HG03460 (cell line): Measurements from ENCODE around the gene MYLK3.

Source experiments
- ATAC-seq: cut with Tn5 transposase; IDR thresholded peaks from one replicate; pipeline ENCODE4 v1.9.1; 2021; ENCODE audit not compliant: unreplicated experiment

MYLK3 gene

DNA sequence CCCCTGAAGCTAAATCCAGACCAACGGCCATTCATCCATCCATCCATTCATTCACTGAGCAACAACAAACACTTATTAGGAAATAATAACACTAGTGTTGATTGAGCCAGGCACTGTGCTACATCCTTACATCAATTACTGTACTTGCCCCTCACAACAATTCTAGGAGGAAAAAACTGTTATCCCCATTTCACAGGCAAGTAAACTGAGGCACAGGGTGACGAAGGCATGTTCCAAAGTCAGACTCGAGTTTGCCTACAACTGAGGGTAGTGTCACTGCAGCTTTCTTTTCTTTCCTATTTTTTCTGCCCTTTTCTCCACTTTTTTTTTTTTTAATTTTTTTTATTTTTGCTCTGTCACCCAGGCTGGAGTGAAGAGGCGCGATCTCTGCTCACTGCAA lies 11.2 kb upstream of the MYLK3 start:
- ATAC-seq, result no peak

DNA sequence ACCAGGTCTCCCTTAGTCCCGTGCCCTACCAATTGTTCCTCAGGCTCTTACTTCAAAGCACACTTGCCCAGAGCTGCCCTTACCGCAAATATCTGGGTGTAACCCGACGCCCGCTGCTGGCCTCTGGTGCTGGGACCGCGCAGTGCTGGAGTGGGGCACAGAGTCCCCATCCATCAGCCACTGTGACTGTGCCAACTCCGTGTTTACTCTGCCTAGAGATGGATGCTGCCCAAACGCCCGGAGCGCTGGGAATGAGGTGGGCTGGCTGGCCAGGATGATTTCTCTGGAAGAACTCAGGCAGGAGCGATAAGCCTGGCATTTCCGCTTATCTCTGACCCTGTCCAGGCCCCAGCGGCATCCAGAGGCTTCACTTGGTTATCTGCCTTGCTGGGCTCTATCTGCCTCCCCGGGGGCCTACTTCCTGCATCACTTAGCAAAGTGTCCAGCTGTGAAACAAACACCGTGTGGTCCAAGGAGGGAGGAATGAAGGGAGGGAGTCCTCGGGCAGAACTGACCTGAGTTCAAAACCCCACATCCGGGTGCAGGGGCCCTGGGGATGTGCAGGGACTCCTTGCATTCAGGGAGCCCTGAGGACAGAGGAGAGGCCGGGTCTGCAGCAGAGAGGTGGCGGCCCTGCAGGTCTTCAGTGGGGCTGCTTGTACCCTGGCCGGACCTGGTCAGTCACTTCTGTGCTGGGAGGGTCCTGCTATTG lies 9.4 kb upstream of the MYLK3 start:
- no peak for ATAC-seq

DNA sequence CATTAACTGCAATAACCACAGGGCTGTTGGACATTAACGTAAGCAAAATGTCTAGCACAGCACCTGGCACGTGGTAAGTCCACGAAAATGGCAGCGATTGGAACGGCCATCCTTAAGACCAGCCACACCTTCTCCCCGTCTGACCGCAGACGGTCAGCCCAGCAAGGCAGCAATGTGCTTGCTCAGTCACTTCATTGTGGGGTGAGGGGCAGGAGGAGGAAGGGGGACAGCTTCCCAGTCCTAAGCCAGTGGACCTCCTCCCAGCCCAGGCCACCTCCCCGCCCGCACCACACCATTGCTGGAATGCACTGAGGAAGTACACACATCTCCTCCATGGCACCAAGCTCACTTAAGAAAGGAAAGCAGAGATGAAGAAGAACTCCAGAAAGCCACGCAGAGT lies 8.6 kb upstream of the MYLK3 start:
- no peak for ATAC-seq

DNA sequence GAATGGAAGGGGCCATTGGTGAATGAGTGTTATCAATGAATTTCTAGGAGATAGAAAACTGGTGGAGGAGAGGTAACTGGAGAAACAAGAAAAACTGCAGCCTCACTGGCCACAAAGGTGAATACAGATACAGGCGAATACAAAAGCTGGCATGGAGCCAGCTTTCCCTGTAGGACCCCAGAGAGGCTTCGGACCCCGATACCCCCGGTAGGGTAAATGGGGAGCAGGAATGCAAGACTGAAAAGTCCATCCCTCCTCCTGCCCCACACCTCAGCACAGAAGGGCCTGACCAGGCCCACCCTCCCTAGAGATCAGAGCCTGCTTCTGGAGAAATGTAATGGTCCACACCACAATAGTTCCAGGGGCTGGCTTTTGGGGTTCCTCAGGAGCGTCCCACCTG lies 4.9 kb upstream of the MYLK3 start:
- no peak for ATAC-seq

DNA sequence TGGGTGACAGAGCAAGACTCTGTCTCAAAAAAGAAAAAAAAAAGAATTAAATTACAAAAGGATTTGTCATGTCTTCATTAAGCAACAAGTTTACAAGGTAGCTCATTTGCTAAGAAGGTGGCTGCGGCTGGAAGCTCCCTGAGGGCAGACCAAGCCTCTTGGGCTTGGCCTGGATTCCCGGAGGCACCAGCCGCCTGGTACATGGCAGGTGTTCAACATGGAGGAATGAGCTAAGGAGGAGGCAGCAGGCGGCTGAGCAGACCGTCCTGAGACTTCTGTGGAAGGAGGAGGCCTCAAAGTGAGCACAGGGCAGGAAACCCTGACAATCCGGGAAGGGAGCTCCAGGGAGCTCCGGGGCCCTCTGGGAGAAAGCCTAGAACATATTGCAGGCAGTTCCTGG lies 3.2 kb upstream of the MYLK3 start:
- ATAC-seq, result no peak

DNA sequence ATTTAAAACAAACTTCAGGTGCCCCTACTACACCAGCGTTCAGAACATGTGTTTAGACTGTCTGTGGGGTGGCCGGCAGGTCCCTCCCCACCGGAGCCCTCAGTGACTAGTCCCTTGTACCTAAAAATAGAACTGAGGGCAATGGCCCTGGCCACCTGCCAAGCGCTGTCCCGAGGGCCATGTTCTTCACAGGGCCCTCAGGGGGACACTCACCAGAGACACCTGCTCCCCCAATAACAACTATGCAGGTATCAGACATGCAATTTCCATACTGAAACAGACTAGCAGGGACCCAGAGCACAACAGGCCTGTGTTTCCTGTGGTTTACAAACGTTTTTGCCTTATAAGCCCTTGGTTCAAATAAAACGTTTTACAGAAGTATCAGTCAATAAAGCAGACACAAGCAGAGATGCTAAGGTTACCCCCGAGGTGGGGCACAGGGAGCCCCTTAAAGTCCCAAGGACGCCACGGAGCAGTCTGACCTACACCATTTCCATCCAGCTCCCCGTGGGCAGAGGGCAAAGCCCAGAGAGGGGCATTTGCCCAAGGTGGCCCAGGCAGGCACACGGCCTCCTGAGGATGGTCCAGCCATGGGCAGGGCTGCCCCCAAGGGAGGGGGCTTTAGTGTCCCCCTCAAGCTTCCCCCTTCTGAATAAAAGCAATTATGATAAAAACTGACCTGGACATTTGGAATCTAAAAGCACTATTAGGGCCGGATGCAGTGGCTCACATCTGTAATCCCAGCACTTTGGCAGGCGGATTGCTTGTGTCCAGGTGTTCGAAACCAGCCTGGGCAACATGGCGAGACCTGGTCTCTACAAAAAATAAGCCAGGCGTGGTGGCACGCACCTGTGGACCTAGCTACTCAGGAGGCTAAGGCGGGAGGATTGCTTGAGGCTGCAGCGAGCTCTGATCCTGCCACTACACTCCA lies 896 bp upstream of the MYLK3 start:
- peak; percentile 57 for ATAC-seq

DNA sequence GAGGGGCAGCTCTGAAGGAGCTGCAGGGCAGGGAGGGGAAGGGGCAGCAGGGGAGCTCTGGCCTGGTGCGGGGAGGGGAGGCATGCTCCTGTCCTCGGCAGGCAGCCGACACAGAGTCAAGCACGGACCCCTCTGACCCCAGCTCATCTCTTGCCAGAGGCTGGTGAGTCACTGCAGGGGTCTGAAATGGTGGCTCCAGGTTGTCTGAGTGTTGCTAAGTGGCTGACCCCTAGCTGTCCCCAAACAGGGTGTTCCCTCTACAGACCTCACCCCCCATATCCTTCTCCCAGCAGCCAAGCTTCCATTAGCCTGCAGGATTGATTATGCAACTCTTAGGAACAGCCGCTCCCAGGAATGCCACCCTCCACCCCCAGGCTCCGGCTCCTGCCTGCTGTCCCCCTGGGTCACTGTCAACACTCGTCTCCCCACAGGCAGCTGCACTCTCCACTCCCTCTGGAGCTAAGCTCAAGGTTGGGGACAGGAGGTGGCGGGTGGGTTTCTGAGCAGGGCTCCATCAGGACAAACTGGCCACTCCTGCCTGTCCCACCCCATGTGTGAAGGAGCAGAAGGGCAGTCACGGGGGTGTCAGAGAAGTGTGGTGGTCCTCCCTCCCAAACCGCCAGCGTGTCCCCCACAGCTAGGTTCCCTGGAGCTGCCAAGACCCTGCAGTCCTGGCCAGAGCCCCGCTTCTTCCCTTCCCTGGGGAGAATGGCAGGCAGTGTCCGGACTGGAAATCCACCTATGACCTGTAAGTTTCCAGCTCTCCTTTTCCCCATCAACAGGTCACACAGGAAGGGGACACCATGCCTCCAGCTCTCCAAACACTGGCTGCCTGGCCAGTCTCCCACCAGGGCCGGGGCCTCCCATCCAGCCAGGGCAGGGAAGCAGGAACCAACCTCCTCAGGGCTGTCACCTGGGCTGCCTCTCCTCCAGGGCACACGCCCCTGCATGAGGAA lies 1.0 kb downstream of the MYLK3 start:
- ATAC-seq, result no peak

DNA sequence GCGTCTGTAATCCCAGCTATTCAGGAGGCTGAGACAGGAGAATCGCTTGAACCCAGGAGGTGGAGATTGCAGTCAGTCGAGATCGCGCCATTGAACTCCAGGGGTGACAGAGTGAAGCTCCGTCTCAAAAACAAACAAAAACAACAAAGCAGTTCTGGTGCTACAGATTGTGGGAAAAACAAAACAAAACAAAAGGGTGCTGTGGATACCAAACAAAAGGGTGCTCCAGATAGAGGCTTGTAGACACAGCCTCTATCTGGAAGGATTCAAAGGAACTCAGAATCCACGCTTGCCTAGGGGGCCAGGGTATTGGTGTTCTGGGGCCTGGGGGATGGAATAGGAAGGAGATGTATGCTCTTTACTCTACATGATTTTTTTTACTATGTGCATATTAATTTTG lies 2.5 kb downstream of the MYLK3 start:
- no peak for ATAC-seq

DNA sequence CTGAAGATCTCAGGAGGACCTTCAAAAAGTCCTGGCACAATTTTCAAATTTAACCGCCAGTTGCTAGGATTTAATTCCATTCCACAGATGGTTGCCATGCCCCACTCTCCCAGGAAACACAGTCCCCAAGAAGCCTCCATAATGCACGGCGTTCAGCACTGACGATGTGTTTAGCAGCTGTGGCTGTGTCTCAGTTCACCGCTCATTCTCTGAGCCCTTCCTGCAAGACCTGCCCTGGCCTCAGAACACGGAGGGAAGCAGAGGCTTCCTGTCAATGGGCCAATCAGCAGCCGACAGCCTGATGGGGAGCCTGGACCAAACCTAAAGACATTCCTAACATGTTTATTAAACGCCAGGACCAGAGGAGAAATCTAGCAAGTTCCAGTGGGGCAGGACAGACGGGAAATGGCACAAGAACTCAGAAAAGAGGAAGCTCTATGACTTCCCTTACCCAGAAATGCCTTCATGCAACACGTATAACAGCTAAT lies 4.9 kb downstream of the MYLK3 start:
- ATAC-seq, result peak; percentile 53

DNA sequence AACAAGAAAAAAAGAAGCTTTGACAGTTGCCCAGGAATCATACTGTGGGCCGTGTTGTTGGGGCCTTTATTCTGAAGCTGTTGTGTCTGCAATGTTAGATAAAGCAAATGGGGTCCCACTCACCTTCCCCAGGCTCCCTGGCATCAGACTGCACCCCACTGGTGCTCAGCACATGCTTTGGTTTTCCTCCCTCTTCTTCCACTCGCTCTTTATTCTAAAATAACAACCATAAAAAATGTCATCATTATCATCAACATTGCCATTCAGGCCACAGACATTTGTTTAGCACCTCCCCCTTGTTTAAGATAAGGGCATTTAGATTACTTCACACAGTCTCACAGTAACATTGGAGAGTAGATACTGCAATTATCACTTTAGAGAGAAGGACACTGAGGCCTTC lies 8.2 kb downstream of the MYLK3 start:
- ATAC-seq, result no peak

DNA sequence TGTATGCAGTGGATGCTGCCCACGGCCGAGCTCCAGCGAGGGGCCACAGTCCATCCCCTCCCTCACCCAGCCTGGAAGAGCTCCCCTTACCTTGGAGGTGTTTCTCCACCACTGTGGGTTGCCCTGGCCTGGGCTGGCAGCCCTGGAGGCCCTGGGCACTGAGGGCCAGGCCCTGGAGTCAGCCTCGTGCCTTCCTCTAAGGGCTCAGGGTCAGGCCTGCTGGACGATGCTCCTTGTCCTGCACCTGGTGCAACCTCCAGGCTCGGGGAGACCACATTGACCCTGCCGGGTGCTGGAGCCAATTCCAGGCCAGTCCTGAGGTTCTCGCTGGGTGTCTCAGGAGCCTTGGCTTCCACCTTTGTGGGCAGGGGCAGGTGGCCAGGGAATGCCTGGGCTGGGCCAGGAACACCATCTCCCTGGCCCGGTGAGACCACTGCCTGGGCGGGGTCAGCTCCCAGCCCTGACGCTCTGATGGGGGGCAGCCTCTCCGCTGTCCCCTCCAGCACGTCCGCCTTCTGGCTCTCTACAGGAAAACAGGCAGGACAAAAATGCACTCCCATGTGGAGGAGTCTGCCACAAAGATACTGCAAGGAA lies 10.4 kb downstream of the MYLK3 start:
- no peak for ATAC-seq

DNA sequence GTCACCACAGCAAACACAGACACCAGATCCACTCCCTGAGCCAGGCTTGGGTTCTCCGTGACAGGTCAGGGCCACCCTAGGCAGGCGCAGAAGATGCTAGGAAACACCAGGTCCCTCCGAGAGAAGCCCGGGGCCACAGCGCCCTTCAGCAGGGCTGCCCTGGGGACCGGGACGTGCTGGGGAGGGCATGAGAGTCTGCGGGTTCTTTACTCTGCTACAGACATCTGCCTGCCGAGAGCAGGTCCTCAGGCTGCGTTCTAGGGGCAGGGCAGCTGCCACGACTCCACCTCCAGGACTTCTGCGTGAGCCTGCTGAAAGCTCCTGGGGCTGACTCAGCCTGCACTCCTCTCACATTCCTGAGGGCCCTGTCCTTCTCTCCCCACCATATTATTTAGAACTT lies 11.4 kb downstream of the MYLK3 start:
- ATAC-seq, result no peak

DNA sequence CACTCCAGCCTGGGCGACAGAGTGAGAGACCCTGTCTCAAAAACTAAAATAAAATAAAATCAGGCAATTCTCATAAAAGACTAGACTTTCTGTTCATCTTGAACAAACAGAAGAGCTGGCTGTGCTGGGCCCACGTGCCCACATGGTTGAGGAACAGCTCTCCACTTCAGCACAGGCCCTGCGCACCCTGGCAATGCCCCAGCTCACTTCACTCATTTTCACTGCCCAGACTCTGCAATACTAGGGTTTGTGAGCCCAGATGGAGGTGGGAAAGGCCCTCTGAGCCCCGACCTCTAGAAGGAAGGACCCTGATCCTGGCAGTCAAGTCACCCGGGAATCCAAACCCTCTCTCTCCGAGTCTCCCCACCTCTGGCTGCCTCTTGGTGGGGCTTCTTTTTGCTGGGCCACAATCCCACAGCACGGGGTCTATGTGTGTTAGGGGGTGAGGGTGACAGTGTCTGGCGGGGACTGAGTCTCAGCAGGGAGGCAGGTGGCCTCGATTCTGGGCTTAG lies 14.8 kb downstream of the MYLK3 start:
- ATAC-seq, result no peak

DNA sequence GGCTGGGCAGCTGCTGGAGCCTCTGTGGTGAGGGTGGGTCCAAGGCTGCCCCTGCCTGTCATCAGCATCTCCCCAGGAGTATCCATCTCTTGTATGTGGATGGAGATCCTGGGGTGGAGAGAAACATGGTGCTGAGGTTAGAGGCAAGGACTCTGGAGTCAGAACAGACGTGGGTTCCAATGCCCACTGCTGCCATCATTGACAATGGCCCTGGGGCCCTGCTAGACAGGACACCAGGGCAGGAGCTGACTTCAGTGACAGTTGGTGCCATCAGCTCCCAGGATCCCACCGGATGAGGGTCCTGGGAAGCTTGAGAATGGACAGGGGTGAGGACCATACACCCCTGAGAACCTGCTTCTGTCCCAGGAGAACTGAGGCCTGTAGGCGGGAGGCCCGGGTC lies 15.6 kb downstream of the MYLK3 start:
- ATAC-seq, result no peak

DNA sequence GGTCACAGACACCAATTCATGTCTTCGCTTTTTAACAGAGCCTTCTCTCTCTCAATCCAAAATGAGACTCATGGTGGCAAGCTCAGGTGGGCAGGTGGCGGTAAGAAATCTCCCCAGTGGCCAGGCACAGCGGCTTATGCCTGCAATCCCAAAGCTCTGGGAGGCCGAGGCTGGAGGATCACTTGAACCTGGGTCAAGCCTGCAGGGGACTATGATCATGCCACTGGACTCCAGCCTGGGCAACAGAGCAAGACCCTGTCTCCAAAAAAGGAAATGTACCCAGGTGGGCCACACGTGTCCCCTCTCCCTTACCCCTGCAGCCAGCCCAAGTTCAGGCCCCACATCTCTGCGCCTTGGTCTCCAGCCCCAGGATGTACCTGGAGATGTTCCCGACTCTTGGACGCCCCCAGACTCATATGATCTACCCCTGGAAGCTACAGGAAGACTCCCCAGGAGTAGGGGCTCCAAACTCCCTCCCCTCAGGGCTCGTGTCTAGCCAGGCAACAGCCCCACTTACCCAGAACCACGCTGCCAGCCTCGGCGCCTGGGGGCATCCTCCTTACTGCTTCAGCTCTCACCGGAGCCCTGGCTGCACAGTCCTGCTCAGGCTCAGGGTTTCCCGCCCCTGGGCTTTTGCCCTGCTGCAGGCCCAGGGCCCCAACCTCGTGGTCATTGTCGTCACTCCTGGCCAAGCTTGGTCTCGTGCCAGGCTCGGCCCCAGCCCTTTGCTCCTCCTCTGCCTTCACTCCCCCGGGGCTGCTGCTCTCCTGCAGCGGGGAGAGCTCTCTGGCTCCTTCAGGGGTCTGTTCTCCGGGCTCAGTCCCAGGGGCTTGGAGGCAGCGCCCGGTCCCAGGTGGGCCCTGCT lies 16.2 kb downstream of the MYLK3 start:
- no peak for ATAC-seq

DNA sequence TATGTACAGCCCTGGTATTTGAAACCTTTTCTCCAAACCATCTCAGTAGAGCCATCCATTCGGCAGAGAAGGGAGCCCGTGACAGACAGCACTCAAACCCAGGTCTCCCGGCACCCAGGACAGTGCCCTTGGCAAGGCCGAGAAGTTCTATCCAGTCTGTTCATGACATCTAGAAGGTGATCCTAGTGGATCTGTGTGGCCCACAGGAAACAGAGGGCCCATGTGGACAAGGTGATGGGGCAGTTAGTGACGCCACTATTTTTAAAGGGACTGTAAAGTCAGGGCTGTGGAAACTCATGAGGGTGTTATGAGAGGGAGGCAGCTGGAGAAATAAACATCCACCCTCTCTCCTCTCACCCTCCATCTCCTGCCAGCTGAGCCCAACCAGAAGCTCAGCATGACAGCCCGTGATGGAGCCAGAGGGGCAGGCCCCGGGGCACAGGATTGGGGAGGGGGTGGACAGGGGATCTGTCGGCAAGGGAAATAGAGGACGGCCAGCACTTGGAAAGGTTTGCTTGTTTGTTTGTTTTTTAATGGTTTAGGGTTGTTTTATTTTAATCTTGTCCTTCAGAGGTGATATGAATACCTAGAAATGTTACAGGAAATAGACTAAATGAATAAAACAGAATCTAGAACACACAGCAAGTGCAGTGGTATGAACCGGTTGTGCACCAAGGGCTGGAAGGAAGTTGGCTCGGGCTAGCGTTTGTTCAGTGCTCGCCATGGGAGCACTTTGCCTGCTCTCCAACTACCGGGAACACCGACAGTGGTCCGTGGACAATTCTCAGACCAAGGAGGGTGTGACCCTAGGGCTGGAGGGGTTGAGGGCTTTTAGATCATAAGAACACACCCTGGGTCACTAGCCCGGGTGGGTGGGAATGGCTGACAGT lies 17.1 kb downstream of the MYLK3 start:
- ATAC-seq, result no peak

DNA sequence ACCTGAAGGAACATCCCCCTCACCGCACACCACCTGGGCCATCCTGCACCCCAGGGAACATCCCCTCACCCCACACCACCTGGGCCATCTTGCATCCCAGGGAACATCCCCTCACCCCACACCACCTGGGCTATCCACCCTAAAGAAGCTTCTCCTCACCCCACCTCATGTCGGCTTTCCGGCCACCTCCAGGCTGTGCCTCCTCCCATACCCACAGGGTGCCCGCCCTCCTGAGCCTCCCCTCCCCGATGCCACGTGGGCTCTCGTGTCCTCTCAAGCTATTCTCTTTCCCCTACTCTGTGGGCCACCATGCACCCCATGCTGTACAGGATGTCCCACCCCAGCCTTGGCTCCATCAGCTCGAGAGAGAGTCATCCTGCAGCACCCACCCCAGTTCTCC lies 18.0 kb downstream of the MYLK3 start:
- ATAC-seq, result no peak

DNA sequence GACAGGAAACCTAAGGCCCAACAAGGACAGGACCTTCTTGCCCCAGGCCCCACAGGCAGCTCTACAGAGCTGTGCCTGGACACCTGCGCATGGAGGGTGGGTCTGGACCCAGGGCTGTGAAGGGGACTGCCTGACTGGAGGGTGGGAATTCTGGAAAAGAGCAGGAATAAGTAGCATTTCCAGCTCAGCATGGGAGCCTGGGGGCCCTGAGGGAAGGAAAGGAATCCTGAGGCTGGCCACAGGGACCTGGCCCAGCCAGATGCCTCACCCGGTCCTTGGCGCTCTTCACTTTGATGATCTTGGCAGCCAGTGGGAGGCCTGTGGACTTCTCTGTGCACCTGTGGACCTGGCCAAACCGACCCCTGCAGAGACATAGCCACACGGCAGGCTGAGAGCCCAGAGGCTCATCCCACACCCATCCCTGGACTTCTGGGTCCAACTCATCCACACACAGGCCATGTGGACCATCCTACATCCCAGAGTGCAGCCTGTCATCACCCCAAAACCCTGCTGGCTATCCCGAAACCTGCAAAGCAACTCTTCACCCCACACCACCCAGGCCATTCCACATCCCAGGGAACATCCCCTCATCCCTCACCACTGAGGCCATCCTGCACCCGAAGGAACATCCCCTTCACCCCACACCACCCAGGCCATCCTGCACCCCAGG lies 18.7 kb downstream of the MYLK3 start:
- ATAC-seq, result no peak
